Liver (tissue), 9 donors: ENCODE results near the gene SUN2. TPM values are rescaled to one million over a fixed set of nuclear protein-coding genes. Genes with fewer than 3 reads are reported as not detected.

ENCODE experiments used
- DNase-seq: peaks from one replicate; pipeline ENCODE4 v3.0.0-alpha.2; 2017; ENCODE audit warnings: low spot score
- H3K27ac ChIP-seq, 2 donors: one replicate each; pipeline ENCODE4 v1.7.0; 2013; ENCODE audit warnings: inconsistent platforms in 2 of 2, low read length in 2 of 2, control low read depth in 1 of 2, low read depth in 1 of 2, mild to moderate bottlenecking in 1 of 2
- H3K27me3 ChIP-seq, 4 donors: one replicate each; pipeline versions ENCODE4 v1.6.1 to v1.7.0; 2013; ENCODE audit warnings: low read length in 3 of 4, inconsistent platforms in 1 of 4, mild to moderate bottlenecking in 1 of 4, moderate library complexity in 1 of 4; ENCODE audit not compliant: control insufficient read depth in 4 of 4, insufficient read depth in 4 of 4
- H3K36me3 ChIP-seq, 4 donors: one replicate each; pipeline versions ENCODE4 v1.6.1 to v1.7.0; 2013; ENCODE audit warnings: low read length in 3 of 4, mild to moderate bottlenecking in 3 of 4, low read depth in 1 of 4, moderate library complexity in 1 of 4; ENCODE audit not compliant: control insufficient read depth in 4 of 4, insufficient read depth in 3 of 4
- H3K4me1 ChIP-seq, 4 donors: one replicate each; pipeline versions ENCODE4 v1.6.1 to v1.7.0; 2013; ENCODE audit warnings: low read length in 3 of 4, mild to moderate bottlenecking in 3 of 4, moderate library complexity in 1 of 4; ENCODE audit not compliant: control insufficient read depth in 4 of 4, insufficient read depth in 4 of 4
- H3K4me3 ChIP-seq, 3 donors: one replicate each; pipeline versions ENCODE4 v1.6.1 to v1.7.0; 2013; ENCODE audit warnings: low read length in 3 of 3, control low read depth in 1 of 3, low read depth in 1 of 3, mild to moderate bottlenecking in 1 of 3
- H3K9ac ChIP-seq, 2 donors: one replicate each; pipeline ENCODE4 v1.7.0; 2013; ENCODE audit warnings: low read length in 2 of 2, mild to moderate bottlenecking in 2 of 2, moderate library complexity in 2 of 2, control low read depth in 1 of 2, low read depth in 1 of 2
- H3K9me3 ChIP-seq, 4 donors: one replicate each; pipeline versions ENCODE4 v1.6.1 to v1.7.0; 2013; ENCODE audit warnings: low read length in 3 of 4; ENCODE audit not compliant: control insufficient read depth in 4 of 4
- EGR1 ChIP-seq, 2 donors: IDR thresholded peaks; 2 replicates each; pipeline ENCODE4 v1.6.1; 2016 to 2018; ENCODE audit warnings: antibody characterized with exemption in 2 of 2, low read depth in 2 of 2
- FOXA1 ChIP-seq: IDR thresholded peaks from 2 replicates; pipeline ENCODE4 v1.6.1; 2016; ENCODE audit warnings: antibody characterized with exemption
- FOXA2 ChIP-seq: IDR thresholded peaks from 2 replicates; pipeline ENCODE4 v1.6.1; 2016; ENCODE audit warnings: antibody characterized with exemption
- GABPA ChIP-seq, 2 donors: IDR thresholded peaks in 1 of 2; conservative IDR thresholded peaks in 1 of 2; 2 replicates each; pipeline ENCODE4 v1.6.1; 2016; ENCODE audit warnings: antibody characterized with exemption in 2 of 2, mild to moderate bottlenecking in 1 of 2, moderate library complexity in 1 of 2
- HNF4A ChIP-seq, 2 donors: conservative IDR thresholded peaks; 2 replicates each; pipeline ENCODE4 v1.6.1; 2016; ENCODE audit warnings: antibody characterized with exemption in 2 of 2, mild to moderate bottlenecking in 2 of 2
- HNF4G ChIP-seq: IDR thresholded peaks from 2 replicates; pipeline ENCODE4 v1.6.1; 2016; ENCODE audit warnings: antibody characterized with exemption
- JUND ChIP-seq, 2 donors: IDR thresholded peaks; 2 replicates each; pipeline ENCODE4 v1.6.1; 2016; ENCODE audit warnings: antibody characterized with exemption in 2 of 2
- NR2F2 ChIP-seq: IDR thresholded peaks from 2 replicates; pipeline ENCODE4 v1.6.1; 2016; ENCODE audit warnings: antibody characterized with exemption
- RAD21 ChIP-seq, 2 donors: IDR thresholded peaks; 2 replicates each; pipeline ENCODE4 v1.6.1; 2016; ENCODE audit warnings: antibody characterized with exemption in 2 of 2, mild to moderate bottlenecking in 2 of 2
- RXRA ChIP-seq, 2 donors: IDR thresholded peaks; 2 replicates each; pipeline ENCODE4 v1.6.1; 2017 to 2018; ENCODE audit warnings: antibody characterized with exemption in 2 of 2, mild to moderate bottlenecking in 1 of 2
- SP1 ChIP-seq: IDR thresholded peaks from 2 replicates; pipeline ENCODE4 v1.6.1; 2018; ENCODE audit warnings: antibody characterized with exemption, mild to moderate bottlenecking
- TAF1 ChIP-seq: conservative IDR thresholded peaks from 2 replicates; pipeline ENCODE4 v1.6.1; 2016; ENCODE audit warnings: antibody characterized with exemption, mild to moderate bottlenecking
- YY1 ChIP-seq: IDR thresholded peaks from 2 replicates; pipeline ENCODE4 v1.6.1; 2016; ENCODE audit warnings: antibody characterized with exemption, mild to moderate bottlenecking
- WGBS: extraction: QIAGEN DNeasy Blood & Tissue Kit; methylation state at CpG from one replicate; pipeline ENCODE4 v1.1.7; 2013; 5-methylcytosine and 5-hydroxymethylcytosine counted together
- polyA plus RNA-seq, 2 donors: library from polyadenylated mRNA; stranded (reverse) in 1 of 2; unstranded in 1 of 2; fragments of 200-250 nt in 1 of 2; fragments of >200 nt in 1 of 2; fragmentation: Nextera tagmentation in 1 of 2; extraction: Ambion mirVana in 1 of 2; gene quantifications; one replicate each; pipeline versions ENCODE4 v1.2.1 to v1.2.3, GENCODE V29; 2013 to 2015
- total RNA-seq, 2 donors: library from RNA; depleted of rRNA; stranded (reverse); fragments of >200 nt; gene quantifications; one replicate each; pipeline ENCODE4 v1.2.3, GENCODE V29; 2014
- TF ChIP-seq, protein P1 (sequence below): IDR thresholded peaks from 2 replicates; pipeline ENCODE4 v1.6.1; 2016; ENCODE audit warnings: antibody characterized with exemption
- TF ChIP-seq, protein P2 (sequence below): IDR thresholded peaks from 2 replicates; pipeline ENCODE4 v1.6.1; 2016; ENCODE audit warnings: antibody characterized with exemption, mild to moderate bottlenecking
- TF ChIP-seq, protein P3 (sequence below): IDR thresholded peaks from 2 replicates; pipeline ENCODE4 v1.6.1; 2016; ENCODE audit warnings: antibody characterized with exemption
- TF ChIP-seq, protein P4 (sequence below): fragments of 150-350 bp; IDR thresholded peaks from 2 replicates; pipeline ENCODE4 v1.5.1; 2017; ENCODE audit warnings: improper control_type of control experiment, low read depth, low read length; ENCODE audit not compliant: missing input control
- TF ChIP-seq, protein P5 (sequence below): IDR thresholded peaks from 2 replicates; pipeline ENCODE4 v1.6.1; 2016; ENCODE audit warnings: antibody characterized with exemption
- donor health status: healthy.
- donor health status: healthy.
- donor health status: healthy.
- donor health status: healthy.
- donor health status: healthy.

The SUN2 gene
- total and polyA plus RNA-seq, 4 donors = 13.1 to 170 (median 81.5) TPM

DNA sequence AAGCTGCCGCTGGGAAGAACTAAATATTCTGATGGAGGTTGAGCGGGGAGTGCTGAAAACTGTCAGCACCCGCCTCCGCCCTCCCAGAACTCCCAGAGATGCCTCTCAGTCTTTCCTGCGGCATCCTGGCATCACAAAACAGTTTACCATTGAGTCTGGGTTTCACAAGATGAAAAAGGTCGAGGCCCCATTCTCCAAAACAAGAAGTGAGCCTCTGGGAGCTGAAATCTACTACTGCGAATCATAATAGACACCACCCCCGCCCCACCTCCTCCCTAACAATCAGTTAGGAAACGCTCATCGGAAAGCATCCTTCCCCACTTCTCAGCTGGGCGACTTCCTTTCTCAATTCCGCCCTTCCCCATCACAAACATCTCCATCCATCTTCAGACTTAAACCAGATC is 1.0 kb downstream of the SUN2 start:
- 3% methylated on average over 12 of the region's 12 CpGs for WGBS
- H3K9me3 ChIP-seq = no peaks in the 10 kb centered on the region
- TF ChIP-seq JUND (IDR thresholded peaks at IDR 0.05) = no peak
- peaks cover 18 to 24% (median 23%) of the 10 kb centered on the region in 4 donors for H3K36me3 ChIP-seq
- peak overlapping the region; percentile 99 for H3K27ac ChIP-seq
- H3K9ac ChIP-seq = peak overlapping the region; percentile 93 to 96
- no peak for DNase-seq
- peak overlapping the region; percentile 80 to 93 (median 93) for H3K4me3 ChIP-seq
- peaks cover 7 to 51% (median 16%) of the 10 kb centered on the region in 4 donors for H3K4me1 ChIP-seq
- no peaks in the 10 kb centered on the region for H3K27me3 ChIP-seq

DNA sequence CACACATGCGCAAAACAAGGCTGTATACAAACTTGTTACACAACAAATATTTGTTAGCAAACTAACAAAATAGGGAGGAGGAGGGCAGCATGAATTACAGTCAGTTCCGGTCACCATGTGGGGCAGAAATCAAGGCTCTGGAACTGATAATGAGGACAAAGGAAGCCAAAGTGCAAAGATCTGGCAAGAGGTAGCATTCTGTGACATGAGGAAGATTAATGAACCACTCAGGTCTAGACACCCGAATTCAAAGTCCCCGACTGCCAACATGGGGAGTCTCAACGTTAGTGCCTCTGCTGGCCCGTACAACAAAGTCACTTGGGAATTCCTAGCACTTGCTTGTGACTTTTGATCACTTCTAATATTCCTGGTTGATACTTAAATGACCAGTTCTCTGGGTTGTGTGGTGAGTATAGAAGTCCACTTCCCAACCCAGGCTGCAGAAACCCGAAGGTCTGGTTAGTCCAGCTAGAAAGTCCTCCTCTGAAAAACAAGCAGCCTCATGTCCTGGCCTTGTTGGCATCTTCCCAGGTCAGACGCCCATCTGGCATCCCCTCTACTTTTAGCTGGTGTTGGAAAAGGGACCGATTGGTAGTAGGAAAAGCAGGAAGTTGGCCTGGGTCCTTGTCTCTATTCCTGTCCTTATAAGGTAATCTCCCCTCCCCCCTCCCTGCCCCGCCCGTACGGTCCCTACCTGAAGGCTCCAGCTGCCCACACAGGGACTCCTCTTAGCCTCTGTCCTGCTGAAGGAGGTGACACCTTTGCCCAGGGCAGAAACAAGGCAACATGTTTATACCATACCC is 1.6 kb downstream of the SUN2 start:
- no peaks in the 10 kb centered on the region for H3K27me3 ChIP-seq
- no peaks in the 10 kb centered on the region for H3K9me3 ChIP-seq
- peak overlapping the region; percentile 80 to 93 (median 93) for H3K4me3 ChIP-seq
- 7% methylated on average over 12 of the region's 12 CpGs for WGBS
- H3K9ac ChIP-seq = peak overlapping the region; percentile 93 to 96
- TF ChIP-seq, protein P1, sequence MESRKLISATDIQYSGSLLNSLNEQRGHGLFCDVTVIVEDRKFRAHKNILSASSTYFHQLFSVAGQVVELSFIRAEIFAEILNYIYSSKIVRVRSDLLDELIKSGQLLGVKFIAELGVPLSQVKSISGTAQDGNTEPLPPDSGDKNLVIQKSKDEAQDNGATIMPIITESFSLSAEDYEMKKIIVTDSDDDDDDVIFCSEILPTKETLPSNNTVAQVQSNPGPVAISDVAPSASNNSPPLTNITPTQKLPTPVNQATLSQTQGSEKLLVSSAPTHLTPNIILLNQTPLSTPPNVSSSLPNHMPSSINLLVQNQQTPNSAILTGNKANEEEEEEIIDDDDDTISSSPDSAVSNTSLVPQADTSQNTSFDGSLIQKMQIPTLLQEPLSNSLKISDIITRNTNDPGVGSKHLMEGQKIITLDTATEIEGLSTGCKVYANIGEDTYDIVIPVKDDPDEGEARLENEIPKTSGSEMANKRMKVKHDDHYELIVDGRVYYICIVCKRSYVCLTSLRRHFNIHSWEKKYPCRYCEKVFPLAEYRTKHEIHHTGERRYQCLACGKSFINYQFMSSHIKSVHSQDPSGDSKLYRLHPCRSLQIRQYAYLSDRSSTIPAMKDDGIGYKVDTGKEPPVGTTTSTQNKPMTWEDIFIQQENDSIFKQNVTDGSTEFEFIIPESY = peak; percentile 70
- TF ChIP-seq, protein P2, sequence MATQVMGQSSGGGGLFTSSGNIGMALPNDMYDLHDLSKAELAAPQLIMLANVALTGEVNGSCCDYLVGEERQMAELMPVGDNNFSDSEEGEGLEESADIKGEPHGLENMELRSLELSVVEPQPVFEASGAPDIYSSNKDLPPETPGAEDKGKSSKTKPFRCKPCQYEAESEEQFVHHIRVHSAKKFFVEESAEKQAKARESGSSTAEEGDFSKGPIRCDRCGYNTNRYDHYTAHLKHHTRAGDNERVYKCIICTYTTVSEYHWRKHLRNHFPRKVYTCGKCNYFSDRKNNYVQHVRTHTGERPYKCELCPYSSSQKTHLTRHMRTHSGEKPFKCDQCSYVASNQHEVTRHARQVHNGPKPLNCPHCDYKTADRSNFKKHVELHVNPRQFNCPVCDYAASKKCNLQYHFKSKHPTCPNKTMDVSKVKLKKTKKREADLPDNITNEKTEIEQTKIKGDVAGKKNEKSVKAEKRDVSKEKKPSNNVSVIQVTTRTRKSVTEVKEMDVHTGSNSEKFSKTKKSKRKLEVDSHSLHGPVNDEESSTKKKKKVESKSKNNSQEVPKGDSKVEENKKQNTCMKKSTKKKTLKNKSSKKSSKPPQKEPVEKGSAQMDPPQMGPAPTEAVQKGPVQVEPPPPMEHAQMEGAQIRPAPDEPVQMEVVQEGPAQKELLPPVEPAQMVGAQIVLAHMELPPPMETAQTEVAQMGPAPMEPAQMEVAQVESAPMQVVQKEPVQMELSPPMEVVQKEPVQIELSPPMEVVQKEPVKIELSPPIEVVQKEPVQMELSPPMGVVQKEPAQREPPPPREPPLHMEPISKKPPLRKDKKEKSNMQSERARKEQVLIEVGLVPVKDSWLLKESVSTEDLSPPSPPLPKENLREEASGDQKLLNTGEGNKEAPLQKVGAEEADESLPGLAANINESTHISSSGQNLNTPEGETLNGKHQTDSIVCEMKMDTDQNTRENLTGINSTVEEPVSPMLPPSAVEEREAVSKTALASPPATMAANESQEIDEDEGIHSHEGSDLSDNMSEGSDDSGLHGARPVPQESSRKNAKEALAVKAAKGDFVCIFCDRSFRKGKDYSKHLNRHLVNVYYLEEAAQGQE = peak; percentile 73
- TF ChIP-seq HNF4G = peak; percentile 59
- peak; percentile 49 for TF ChIP-seq FOXA2
- TF ChIP-seq TAF1 = peak; percentile 75
- TF ChIP-seq, protein P3, sequence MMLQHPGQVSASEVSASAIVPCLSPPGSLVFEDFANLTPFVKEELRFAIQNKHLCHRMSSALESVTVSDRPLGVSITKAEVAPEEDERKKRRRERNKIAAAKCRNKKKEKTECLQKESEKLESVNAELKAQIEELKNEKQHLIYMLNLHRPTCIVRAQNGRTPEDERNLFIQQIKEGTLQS = no peak
- TF ChIP-seq JUND (IDR thresholded peaks at IDR 0.05) = peak; percentile 21 to 69
- peak; percentile 87 for TF ChIP-seq YY1
- peak; percentile 68 to 82 for TF ChIP-seq GABPA (IDR thresholded peaks at IDR 0.05 in 1 of 2, conservative IDR thresholded peaks at IDR 0.05 in 1 of 2)
- TF ChIP-seq NR2F2 = peak; percentile 9
- TF ChIP-seq SP1 = peak; percentile 90
- peak; percentile 11 to 24 for TF ChIP-seq RAD21 (IDR thresholded peaks at IDR 0.05)
- peak in 1 of 2 donors; percentile 64 for TF ChIP-seq EGR1 (IDR thresholded peaks at IDR 0.05; ENCODE audit: low read depth in 2 of 2)
- TF ChIP-seq FOXA1 = no peak
- TF ChIP-seq, protein P4, sequence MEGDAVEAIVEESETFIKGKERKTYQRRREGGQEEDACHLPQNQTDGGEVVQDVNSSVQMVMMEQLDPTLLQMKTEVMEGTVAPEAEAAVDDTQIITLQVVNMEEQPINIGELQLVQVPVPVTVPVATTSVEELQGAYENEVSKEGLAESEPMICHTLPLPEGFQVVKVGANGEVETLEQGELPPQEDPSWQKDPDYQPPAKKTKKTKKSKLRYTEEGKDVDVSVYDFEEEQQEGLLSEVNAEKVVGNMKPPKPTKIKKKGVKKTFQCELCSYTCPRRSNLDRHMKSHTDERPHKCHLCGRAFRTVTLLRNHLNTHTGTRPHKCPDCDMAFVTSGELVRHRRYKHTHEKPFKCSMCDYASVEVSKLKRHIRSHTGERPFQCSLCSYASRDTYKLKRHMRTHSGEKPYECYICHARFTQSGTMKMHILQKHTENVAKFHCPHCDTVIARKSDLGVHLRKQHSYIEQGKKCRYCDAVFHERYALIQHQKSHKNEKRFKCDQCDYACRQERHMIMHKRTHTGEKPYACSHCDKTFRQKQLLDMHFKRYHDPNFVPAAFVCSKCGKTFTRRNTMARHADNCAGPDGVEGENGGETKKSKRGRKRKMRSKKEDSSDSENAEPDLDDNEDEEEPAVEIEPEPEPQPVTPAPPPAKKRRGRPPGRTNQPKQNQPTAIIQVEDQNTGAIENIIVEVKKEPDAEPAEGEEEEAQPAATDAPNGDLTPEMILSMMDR = no peak
- peak; percentile 83 to 91 for TF ChIP-seq RXRA (IDR thresholded peaks at IDR 0.05)
- peak; percentile 88 to 92 for TF ChIP-seq HNF4A (conservative IDR thresholded peaks at IDR 0.05)
- TF ChIP-seq, protein P5, sequence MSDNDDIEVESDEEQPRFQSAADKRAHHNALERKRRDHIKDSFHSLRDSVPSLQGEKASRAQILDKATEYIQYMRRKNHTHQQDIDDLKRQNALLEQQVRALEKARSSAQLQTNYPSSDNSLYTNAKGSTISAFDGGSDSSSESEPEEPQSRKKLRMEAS = peak; percentile 93
- H3K4me1 ChIP-seq = peaks cover 7 to 54% (median 16%) of the 10 kb centered on the region in 4 donors
- H3K27ac ChIP-seq = peak overlapping the region; percentile 99
- H3K36me3 ChIP-seq = peaks cover 19 to 30% (median 29%) of the 10 kb centered on the region in 4 donors
- DNase-seq = peak; percentile 43
